Measurements from ENCODE around the gene ARHGAP28.
"Not testable (repeated sequence)": the region's sequence is repeated elsewhere in the genome, so short reads cannot be mapped to it uniquely, and the experiment has no call there.

ARHGAP28 gene

DNA sequence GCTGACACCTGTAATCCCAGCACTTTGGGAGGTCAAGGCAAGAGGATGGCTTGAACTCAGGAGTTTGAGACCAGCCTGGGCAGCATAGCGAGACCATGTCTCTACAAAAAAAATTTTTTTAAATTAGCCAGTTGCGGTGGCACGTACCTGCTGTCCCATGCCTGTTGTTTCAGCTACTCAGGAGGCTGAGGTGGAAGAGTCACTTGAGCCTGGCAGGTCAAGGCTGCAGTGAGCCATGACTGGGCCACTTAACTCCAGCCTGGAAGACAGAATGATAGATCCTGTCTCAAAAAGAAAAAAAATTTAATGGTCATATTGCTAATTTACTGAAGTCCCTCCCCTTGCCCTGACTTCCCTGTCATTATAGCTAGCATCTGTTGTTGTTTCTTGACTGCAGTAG is 112.6 kb downstream of the ARHGAP28 start:
- DNase-seq (ENCODE audit: low read depth, low spot score): no peak
- CTCF ChIA-PET: no interaction called here
- POLR2A ChIA-PET: no interaction called here
- H3K4me3 ChIP-seq (ENCODE audit: low read depth, low read length): no peak overlapping the region
- TF ChIP-seq, protein P1, sequence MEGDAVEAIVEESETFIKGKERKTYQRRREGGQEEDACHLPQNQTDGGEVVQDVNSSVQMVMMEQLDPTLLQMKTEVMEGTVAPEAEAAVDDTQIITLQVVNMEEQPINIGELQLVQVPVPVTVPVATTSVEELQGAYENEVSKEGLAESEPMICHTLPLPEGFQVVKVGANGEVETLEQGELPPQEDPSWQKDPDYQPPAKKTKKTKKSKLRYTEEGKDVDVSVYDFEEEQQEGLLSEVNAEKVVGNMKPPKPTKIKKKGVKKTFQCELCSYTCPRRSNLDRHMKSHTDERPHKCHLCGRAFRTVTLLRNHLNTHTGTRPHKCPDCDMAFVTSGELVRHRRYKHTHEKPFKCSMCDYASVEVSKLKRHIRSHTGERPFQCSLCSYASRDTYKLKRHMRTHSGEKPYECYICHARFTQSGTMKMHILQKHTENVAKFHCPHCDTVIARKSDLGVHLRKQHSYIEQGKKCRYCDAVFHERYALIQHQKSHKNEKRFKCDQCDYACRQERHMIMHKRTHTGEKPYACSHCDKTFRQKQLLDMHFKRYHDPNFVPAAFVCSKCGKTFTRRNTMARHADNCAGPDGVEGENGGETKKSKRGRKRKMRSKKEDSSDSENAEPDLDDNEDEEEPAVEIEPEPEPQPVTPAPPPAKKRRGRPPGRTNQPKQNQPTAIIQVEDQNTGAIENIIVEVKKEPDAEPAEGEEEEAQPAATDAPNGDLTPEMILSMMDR (IDR thresholded peaks at IDR 0.05; ENCODE audit: insufficient read depth, low read length, missing control alignments): no peak

GRCh38 chr18:6843308-6843707 is 113.8 kb downstream of the ARHGAP28 start:
- CTCF ChIA-PET: no interaction called here
- POLR2A ChIA-PET: no interaction called here
- no peak overlapping the region for H3K4me3 ChIP-seq (ENCODE audit: low read depth, low read length)
- no peak for DNase-seq (ENCODE audit: low read depth, low spot score)
- TF ChIP-seq, protein P1 (IDR thresholded peaks at IDR 0.05; ENCODE audit: insufficient read depth, low read length, missing control alignments): no peak

DNA sequence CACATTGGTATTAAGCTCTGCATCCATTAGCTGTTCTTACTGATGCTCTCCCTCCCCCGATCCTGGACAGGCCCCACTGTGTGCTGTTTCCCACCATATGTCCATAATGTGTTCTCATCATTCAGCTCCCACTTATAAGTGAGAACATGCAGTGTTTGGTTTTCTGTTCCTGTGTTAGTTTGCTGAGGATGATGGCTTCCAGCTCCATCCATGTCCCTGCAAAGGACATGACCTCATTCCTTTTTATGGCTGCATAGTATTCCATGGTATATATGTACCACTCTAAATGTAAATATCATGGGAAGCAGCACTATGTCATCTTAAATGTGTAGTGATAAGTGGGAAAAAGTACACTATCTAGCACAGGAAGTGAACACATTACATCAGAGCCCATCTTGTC is 116.0 kb downstream of the ARHGAP28 start:
- CTCF ChIA-PET; POLR2A ChIA-PET; DNase-seq (ENCODE audit: low read depth, low spot score); H3K4me3 ChIP-seq (ENCODE audit: low read depth, low read length): not testable (repeated sequence)

GRCh38 chr18:6850396-6850795 is 120.9 kb downstream of the ARHGAP28 start:
- H3K4me3 ChIP-seq (ENCODE audit: low read depth, low read length): no peak overlapping the region
- no peak for DNase-seq (ENCODE audit: low read depth, low spot score)
- CTCF ChIA-PET: no interaction called here
- TF ChIP-seq, protein P1 (IDR thresholded peaks at IDR 0.05; ENCODE audit: insufficient read depth, low read length, missing control alignments): no peak
- POLR2A ChIA-PET: no interaction called here

GRCh38 chr18:6851480-6851879 is 122.0 kb downstream of the ARHGAP28 start:
- no peak for DNase-seq (ENCODE audit: low read depth, low spot score)
- ChIA-PET CTCF (no interaction called here), POLR2A (no interaction called here)
- TF ChIP-seq, protein P1 (IDR thresholded peaks at IDR 0.05; ENCODE audit: insufficient read depth, low read length, missing control alignments): no peak
- H3K4me3 ChIP-seq (ENCODE audit: low read depth, low read length): no peak overlapping the region

GRCh38 chr18:6854811-6855210 is 125.3 kb downstream of the ARHGAP28 start:
- DNase-seq (ENCODE audit: low read depth, low spot score): no peak
- no peak overlapping the region for H3K4me3 ChIP-seq (ENCODE audit: low read depth, low read length)
- CTCF ChIA-PET: interaction anchor here (1.2 kb wide), 1 partner anchor 17 kb away, joined by 3 read pairs; no protein-coding TSS in a partner anchor
- TF ChIP-seq, protein P1 (IDR thresholded peaks at IDR 0.05; ENCODE audit: insufficient read depth, low read length, missing control alignments): no peak
- POLR2A ChIA-PET: no interaction called here

GRCh38 chr18:6855767-6856166 is 126.3 kb downstream of the ARHGAP28 start:
- POLR2A ChIA-PET: no interaction called here
- TF ChIP-seq, protein P1 (IDR thresholded peaks at IDR 0.05; ENCODE audit: insufficient read depth, low read length, missing control alignments): no peak
- CTCF ChIA-PET: interaction anchor here (1.2 kb wide), 1 partner anchor 18 kb away, joined by 3 read pairs; no protein-coding TSS in a partner anchor
- no peak for DNase-seq (ENCODE audit: low read depth, low spot score)
- no peak overlapping the region for H3K4me3 ChIP-seq (ENCODE audit: low read depth, low read length)
